ENCODE results near the gene CDCP1. TPM values are rescaled to one million over a fixed set of nuclear protein-coding genes. Genes with fewer than 3 reads are reported as not detected.
A peak's percentile ranks its signal among the peaks of the same experiment; 100 is the strongest.

The CDCP1 gene
- total RNA-seq, 1 experiment from 2014 or later, result 180 TPM

- Mint-ChIP-seq H3K4me1 (ENCODE audit: insufficient read depth, unreplicated experiment) (peaks cover 4% of the 10 kb centered on the region), H3K27ac (ENCODE audit: low read depth, unreplicated experiment) (no peak overlapping the region), H3K4me3 (ENCODE audit: unreplicated experiment) (no peak overlapping the region), H3K9me3 (ENCODE audit: unreplicated experiment) (no peaks in the 10 kb centered on the region), H3K36me3 (ENCODE audit: insufficient read depth, unreplicated experiment) (no peaks in the 10 kb centered on the region), H3K27me3 (ENCODE audit: insufficient read depth, unreplicated experiment) (no peaks in the 10 kb centered on the region)
- no TSS peak for BruUV-seq (replicated peaks)
- CTCF ChIA-PET, result interaction anchor here (0.5 to 11.2 kb wide), 42 partner anchors 10 to 1041 kb away, joined by 3 to 368 read pairs (median 3); no protein-coding TSS in a partner anchor
- intact Hi-C loops (cut with micrococcal nuclease), result loop anchor here (1.0 to 5.0 kb wide), 5 partner anchors 461 to 1041 kb away; no protein-coding TSS in a partner anchor
- DNase-seq (ENCODE audit: unreplicated experiment), result peak; percentile 97
- peak; percentile 82 for TF ChIP-seq CTCF (IDR thresholded peaks at IDR 0.05; ENCODE audit: unreplicated experiment)
- POLR2A ChIA-PET, result interaction anchor here (0.7 to 1.6 kb wide), 3 partner anchors 172 to 472 kb away, joined by 3 to 4 read pairs (median 3); no protein-coding TSS in a partner anchor
Measured at GRCh38 chr3:45037720-45038455, 108.3 kb downstream of the CDCP1 start.

GRCh38 chr3:45035441-45036301, 110.5 kb downstream of the CDCP1 start:
- Mint-ChIP-seq H3K27ac (ENCODE audit: low read depth, unreplicated experiment) (no peak overlapping the region), H3K4me3 (ENCODE audit: unreplicated experiment) (no peak overlapping the region), H3K36me3 (ENCODE audit: insufficient read depth, unreplicated experiment) (no peaks in the 10 kb centered on the region), H3K27me3 (ENCODE audit: insufficient read depth, unreplicated experiment) (no peaks in the 10 kb centered on the region), H3K4me1 (ENCODE audit: insufficient read depth, unreplicated experiment) (peaks cover 3% of the 10 kb centered on the region), H3K9me3 (ENCODE audit: unreplicated experiment) (no peaks in the 10 kb centered on the region)
- ChIA-PET CTCF (interaction anchor here (0.6 to 11.2 kb wide), 9 partner anchors 29 to 903 kb away, joined by 3 to 368 read pairs (median 4); no protein-coding TSS in a partner anchor), POLR2A (no interaction called here)
- DNase-seq (ENCODE audit: unreplicated experiment), result no peak
- no TSS peak for BruUV-seq (replicated peaks)
- intact Hi-C loops (cut with micrococcal nuclease), result loop anchor here (2.0 to 5.0 kb wide), 3 partner anchors 463 to 1043 kb away; no protein-coding TSS in a partner anchor
- no peak for TF ChIP-seq CTCF (IDR thresholded peaks at IDR 0.05; ENCODE audit: unreplicated experiment)

- H3K9me3 Mint-ChIP-seq (ENCODE audit: unreplicated experiment), result no peaks in the 10 kb centered on the region
- no peaks in the 10 kb centered on the region for H3K4me1 Mint-ChIP-seq (ENCODE audit: insufficient read depth, unreplicated experiment)
- intact Hi-C loops (cut with micrococcal nuclease), result loop anchor here (5.0 kb wide), 1 partner anchor 903 kb away; no protein-coding TSS in a partner anchor
- ChIA-PET CTCF (interaction anchor here (0.7 to 4.8 kb wide), 6 partner anchors 112 to 465 kb away, joined by 3 to 23 read pairs (median 4); partner anchors contain the start of gene CDCP1), POLR2A (no interaction called here)
- H3K27ac Mint-ChIP-seq (ENCODE audit: low read depth, unreplicated experiment), result no peak overlapping the region
- no peaks in the 10 kb centered on the region for H3K27me3 Mint-ChIP-seq (ENCODE audit: insufficient read depth, unreplicated experiment)
- no peak for DNase-seq (ENCODE audit: unreplicated experiment)
- BruUV-seq (replicated peaks), result no TSS peak
- H3K4me3 Mint-ChIP-seq (ENCODE audit: unreplicated experiment), result no peak overlapping the region
- H3K36me3 Mint-ChIP-seq (ENCODE audit: insufficient read depth, unreplicated experiment), result no peaks in the 10 kb centered on the region
- no peak for TF ChIP-seq CTCF (IDR thresholded peaks at IDR 0.05; ENCODE audit: unreplicated experiment)
Measured at GRCh38 chr3:45034612-45035252, 111.4 kb downstream of the CDCP1 start.

Measured in MCF 10A (cell line).